SHP77 treated with DMSO at 0.1 percent for 48 hours (cell line): ENCODE measurements around the gene ELOVL6.
A peak's percentile ranks its signal among the peaks of the same experiment; 100 is the strongest.
"Not testable (repeated sequence)": the region's sequence is repeated elsewhere in the genome, so short reads cannot be mapped to it uniquely, and the experiment has no call there.

Experiments
- DNase-seq: peaks from one replicate; lab custom pipeline; 2025; lab: John Stamatoyannopoulos, UW

ELOVL6 gene

DNA sequence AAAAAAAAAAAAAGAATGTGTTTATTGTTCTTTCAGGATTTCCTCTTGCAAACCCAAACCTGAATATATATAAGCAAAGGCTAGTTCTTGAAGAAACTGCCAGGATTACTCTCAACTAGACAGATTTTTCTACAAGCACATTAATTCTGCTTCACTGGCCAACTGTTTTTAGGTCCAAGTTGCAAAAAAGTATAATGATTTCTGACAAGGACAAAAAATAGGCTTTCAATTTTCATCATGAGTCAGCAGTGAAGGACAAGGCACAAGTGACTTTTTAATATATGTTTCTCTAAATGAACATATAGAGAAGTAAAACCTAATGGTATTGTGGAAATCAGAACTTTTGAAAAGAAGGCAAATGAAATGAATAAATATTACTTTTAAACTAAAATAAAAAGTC lies 73.7 kb downstream of the ELOVL6 start:
- no peak for DNase-seq

DNA sequence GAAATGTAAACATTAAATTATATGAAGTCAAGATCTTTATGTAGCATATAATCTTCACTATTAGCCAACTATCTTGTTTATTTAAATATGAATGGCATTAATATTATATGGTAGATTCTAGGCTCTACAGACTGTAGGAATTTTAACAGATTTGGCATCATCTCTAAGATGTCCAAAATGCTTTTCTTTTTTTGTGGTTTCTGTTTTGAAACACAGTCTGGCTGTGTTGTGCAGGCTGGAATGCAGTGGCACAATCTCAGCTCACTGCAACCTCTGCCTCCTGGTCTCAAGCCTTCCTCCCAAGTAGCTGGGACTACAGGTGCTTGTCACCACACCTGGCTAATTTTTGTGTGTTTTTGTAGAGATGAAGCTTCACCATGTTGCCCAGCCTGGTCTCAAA lies 76.2 kb downstream of the ELOVL6 start:
- DNase-seq, result no peak

DNA sequence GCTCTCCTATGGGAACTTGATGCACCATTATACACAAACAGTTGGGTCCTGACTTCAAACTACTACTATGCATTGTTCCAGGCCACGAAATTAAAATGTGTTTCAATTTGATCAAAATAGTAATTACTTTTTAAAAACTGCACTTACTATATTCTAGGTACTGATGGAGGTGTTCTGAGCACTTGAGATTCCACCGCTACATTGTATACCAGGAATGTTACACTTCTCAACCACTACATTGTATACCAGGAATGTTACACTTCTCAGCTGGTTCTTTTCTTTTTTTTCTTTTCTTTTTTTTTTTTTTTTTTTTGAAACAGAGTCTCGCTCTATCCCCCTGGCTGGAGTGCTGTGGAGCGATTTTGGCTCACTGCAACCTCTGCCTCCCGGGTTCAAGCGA lies 77.9 kb downstream of the ELOVL6 start:
- DNase-seq, result no peak

DNA sequence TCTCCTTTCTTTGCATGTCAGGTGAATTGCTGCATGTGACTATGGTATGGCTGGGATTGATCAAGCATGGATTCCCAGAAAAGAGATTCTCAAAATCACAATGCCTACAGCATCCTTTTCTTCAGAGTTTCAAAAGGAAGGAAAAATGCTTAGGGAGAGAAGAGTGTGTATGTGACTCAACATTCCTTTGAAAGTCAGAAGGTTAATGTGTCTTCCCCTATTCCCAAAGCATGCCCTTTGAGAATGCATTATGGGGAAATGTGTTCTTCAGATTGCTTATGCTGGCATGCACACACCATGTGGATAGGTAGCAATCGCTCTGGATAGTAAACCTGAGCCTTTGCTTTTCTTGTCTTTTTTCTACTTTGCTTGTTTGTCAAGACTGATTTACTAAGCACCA lies 78.5 kb downstream of the ELOVL6 start:
- DNase-seq, result no peak

DNA sequence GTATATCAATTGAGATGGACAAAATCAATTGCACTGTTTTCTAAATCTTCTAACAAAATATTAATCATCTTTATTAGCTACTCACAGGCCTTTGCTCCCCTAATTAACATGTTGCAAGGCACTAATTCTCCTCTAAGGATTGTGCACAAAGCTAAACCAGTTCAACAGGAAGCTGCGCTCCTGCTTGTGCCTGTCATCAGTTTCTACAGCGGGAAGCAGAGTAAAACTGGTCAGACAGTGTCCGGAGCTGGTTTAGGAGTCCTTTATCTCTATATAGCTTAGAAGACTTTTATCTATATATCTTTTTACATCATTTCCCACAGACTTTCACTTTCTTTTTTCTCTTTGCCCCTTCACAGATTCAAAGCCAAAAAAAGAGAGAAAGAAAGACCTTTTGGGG lies 79.1 kb downstream of the ELOVL6 start:
- DNase-seq, result no peak

DNA sequence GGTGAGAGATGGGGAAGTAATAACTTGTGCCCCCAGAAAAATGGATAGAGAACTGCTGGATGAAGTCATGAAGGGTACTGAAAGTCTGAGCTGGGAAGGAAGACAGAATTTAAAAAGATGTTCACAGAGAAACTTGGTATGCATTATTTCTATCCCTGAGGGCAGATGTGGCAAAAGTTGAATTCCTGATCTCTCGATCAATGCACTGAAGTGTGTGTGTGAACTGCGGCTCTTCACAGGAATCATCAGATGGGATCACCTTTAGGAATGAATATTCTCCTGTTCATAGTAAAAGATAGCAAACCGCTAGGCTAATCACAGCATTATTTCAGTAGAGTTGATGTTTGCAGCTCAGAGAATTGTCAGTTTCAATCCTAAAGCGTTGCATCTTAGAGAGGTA lies 86.4 kb downstream of the ELOVL6 start:
- DNase-seq, result no peak

DNA sequence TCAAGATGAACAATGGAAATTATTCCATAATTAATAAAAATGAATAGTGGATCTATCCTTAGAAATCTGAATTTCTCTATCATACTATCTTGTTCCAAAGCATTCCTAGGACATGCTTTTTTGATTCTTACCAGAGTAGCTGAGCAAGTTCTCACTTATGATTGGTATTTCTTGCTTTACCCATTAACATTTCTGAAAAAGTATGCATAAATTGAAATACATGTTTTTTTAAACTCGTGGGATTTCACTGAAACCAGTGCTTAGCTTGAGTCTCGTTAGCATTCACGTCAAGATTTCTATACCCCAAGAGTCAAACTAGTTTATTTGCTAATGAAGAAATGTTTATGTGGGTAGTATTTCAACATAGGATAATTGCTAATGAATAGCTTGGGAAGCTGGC lies 89.0 kb downstream of the ELOVL6 start:
- DNase-seq, result no peak

DNA sequence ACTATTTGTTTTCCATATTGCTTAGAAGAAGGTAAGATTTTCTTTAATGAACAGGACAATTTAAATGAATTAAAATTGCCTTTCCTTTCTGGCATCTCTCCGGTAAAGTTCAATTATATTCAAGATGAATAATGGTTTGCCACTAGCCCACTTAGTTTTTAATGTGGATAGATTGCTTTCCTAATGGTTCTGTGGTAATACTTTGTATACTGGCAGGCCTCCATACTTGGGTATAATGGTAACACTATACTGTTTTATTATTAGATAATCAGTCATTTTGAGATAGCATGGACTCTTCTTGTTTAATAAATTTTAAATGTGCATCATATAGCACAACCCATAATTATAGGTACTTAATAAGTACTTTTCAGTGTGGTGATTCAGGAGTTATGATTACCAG lies 89.5 kb downstream of the ELOVL6 start:
- no peak for DNase-seq

DNA sequence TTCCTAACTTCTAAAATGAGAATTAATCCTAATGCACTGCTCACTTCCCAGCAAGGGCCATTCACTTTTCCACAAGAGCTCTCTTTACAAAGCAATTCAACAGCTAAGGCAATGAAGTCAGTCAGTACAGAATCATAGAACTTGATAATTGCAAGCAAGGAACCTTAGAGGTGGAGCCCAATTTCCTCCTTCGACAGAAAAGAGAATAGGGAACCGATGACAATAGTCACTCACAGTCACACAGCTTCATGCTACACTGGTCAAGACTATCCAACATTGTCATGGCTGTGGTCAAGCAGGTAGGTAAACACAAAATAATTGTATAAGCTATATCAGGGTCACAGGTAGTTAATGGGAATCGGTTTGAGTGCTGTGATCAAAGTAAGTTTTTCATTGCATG lies 90.0 kb downstream of the ELOVL6 start:
- no peak for DNase-seq

DNA sequence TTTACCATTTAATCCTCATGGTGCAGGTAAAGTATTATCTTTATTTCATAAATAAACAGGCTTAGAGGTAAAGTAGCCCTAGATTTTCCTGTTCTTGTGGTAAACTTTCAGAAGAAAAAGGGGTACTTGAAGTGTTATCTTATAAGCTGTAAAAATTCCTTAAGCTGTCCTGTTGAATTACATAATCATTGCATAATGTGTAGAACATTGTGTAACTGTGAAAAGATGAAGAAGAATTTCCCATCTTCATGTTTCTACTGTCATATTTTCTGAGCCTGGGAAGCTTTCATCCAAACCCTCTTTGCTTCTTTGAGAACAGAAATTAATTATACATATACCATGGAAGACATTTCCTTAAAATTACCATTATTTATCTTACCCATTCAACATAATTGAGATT lies 90.5 kb downstream of the ELOVL6 start:
- DNase-seq, result no peak

DNA sequence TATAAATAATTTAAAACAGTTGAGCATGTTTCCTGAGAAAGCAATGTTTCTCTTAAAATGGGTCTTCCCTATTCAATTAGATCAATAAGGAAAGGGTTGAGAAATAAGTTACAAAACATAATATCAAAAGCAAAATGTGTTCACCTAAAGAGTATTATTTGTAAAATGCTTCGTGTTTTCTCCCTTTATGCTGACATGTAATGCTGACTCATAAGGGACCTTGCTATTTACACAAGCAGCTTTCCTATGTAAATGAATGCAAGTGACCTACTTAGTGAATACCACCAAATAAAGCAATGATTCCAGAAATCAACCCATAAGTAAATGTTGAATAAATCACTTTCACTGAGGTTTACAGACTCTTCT lies 91.5 kb downstream of the ELOVL6 start:
- DNase-seq, result no peak

DNA sequence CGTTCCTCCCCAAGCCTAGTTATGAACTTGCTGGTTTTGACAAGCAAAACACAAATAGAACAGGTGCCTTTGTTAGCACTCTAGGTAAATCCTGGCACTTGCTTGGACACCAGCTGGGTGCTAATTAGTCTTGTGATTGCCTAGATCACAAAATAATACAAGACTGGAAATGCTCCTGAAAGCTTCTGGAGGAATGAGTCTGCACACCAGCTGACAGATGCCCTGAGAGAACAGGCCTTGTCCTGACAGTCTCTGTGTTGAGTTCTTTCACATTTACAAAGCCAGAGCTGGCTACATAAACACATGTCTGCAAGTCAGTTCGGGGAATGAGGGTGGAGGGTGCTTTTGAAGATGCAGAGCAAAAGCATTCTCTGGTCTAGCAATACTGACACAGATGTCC lies 93.8 kb downstream of the ELOVL6 start:
- no peak for DNase-seq

DNA sequence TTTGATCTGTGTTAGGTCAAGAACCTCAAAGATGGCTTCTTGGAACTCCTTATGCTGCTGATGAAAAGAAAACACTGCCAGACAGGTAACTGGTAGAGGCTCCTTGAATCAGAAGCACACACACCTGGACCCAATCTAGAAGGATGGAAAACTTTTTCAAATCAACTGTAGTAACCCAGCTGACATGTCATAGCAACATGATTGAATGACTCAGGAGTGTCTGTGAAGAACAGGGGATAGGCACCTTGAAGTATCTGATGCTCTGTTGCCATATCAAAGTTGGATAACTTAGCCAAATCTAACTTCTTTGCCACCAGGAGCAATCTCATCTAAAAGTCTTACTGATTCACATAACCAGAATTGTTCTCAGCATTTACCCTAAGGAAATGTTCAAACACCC lies 98.8 kb downstream of the ELOVL6 start:
- DNase-seq, result no peak

DNA sequence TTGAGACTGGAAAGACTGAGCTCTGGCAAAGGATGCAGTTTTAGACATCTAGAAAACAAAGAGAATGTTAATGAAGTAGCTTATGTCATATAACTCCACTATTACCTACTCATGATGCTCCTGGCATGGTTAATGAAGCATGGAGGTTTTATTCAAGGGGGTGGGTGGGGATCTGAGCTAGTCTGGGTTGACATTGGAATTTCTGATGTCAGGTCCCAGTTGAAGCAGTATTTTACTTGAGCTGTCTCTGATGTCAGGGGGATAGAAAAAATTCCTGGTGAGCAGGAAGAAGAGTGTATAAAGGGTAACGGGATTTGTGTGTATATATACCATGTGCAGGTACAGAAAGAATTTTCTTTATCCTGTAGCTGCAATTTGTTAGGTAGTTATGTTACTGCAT lies 102.0 kb downstream of the ELOVL6 start:
- DNase-seq, result no peak

DNA sequence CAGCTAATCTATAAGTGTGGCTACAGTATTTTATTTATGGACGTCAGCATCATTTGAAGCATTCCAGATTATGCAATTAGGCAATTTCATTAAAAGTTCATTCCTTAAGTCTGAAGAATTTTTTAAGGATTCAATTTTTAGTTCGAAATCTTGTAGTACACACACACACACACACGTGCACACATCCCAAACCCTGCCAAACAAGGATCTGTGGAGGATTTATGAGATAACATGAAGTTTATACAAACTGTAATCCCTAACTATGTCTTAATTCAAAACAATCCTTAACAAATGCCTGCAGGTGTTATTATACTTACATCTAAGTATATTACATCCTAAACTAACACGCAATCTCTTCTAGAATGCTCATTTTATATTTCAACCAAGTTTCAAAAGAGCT lies 105.8 kb downstream of the ELOVL6 start:
- no peak for DNase-seq

DNA sequence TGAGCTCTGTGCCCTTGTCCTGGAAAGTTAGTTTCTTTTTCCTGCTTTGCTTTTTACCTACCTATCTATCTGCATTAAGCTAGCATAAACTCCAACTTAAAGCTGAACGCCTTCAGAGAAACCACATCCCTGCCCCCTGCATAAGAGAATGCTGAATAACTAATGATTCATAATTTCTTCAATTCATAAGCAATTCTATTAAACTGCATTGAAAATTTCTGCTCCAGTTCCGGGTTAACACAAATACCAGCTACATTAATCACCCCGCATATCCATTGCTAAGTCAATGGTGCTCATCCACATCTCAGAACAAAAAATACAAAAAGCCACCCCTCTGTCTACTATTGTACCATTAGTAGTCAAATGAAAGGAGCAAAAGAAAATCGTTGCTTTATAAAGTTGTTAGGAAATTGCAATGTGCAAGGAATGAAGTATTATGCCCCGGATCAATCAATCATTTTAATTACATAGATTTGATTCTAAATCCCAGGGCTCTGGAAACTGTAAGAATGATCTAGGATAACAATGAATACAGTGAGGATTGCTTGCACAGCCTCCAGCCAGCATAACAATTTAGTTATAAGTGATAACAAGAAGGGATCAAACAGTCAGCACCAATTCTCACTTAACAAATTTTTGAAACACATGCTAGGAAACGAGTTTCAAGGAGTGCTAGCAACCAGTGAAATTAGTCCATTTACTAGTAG lies 106.8 kb downstream of the ELOVL6 start:
- no peak for DNase-seq

DNA sequence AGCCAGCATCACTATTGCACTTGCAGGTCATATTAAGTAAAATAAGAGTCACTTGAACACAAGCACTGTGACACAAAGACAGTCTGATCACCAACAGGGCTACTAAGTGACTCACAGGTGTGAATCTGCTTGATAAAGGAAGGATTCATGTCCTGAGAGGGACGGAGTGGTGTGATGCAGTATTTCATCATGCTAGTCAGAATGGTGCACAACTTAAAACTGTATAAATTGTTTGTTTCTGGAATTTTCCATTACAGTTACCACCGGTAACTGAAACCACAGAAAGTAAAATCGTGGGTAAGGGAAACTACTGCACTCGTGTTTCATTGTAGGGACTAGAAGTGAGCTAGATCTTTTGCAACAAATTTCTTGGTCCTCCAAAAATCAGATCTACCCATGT lies 109.7 kb downstream of the ELOVL6 start:
- no peak for DNase-seq

DNA sequence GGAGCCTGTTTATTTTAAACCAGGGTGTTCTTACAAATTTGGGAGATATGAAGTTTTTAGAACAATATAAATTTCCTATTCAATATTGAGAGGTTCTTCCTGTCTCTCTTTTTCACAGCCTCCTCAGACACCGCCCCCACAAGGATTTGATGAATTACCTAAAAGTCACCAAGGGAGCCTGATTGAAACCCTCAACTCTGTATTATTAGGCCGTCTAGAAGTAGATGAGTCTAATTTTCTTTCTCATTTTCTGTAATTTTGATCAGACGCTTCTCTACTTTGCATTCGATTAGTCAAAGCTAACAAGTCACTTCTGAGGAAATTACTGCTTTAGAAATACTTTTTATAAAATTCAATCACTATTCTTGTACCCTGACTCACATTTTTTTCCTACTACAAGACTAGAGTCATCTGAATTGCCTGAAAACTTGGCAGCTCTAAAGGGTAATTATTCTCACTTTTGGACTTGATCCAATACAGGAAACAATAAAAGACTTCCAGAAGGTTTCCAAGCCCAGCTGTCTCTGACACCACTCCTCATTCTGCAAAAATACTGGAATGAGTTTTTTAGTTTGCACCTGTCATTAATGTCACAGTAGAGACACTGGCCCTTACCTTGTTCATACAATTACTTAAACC lies 111.2 kb downstream of the ELOVL6 start:
- DNase-seq, result peak; percentile 33

DNA sequence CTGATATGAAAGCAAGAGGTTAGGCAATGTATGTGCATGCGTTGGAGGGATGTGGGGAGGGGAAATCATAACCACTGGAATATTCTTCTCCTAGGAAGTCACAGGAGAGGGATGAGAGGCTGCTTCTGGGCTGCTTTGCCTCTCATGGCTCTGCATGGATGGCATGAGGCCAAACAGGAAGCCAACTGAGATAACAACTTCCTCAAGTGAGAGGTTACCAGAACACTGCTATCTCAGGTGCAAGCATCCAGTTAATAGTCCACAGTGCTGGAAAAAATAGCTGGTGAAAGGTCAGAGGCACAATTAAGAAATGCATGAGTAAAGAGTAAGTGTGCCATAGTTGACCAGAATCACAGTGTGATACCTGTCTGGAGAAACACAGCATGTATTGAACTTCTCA lies 113.3 kb downstream of the ELOVL6 start:
- DNase-seq, result no peak

DNA sequence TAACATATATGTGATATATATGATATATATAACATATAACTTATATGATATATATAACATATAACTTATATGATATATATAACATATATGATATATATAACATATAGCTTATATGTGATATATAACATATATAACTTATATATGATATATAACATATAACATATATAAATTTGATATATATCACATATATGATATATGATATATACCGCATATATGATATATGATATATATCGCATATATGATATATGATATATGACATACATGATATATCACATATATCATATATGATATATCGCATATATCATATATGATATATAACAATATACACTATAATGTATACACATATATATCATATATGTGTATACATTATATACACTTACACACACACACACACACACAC lies 114.3 kb downstream of the ELOVL6 start:
- no peak for DNase-seq

DNA sequence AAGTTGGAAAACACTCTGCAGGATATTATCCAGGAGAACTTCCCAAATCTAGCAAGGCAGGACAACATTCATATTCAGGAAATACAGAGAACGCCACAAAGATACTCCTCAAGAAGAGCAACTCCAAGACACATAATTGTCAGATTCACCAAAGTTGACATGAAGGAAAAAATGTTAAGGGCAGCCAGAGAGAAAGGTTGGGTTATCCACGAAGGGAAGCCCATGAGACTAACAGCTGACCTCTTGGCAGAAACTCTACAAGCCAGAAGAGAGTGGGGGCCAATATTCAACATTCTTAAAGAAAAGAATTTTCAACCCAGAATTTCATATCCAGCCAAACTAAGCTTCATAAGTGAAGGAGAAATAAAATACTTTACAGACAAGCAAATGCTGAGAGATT lies 120.3 kb downstream of the ELOVL6 start:
- DNase-seq, result not testable (repeated sequence)

DNA sequence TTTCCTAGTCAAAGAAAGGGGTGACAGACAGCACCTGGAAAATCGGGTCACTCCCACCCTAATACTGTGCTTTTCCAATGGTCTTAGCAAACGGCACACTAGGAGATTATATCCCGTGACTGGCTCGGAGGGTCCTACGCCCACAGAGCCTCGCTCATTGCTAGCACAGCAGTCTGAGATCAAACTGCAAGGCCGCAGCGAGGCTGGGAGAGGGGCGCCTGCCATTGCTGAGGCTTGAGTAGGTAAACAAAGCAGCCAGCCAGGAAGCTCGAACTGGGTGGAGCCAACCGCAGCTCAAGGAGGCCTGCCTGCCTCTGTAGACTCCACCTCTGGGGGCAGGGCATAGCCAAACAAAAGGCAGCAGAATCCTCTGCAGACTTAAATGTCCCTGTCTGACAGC lies 121.6 kb downstream of the ELOVL6 start:
- DNase-seq, result not testable (repeated sequence)

DNA sequence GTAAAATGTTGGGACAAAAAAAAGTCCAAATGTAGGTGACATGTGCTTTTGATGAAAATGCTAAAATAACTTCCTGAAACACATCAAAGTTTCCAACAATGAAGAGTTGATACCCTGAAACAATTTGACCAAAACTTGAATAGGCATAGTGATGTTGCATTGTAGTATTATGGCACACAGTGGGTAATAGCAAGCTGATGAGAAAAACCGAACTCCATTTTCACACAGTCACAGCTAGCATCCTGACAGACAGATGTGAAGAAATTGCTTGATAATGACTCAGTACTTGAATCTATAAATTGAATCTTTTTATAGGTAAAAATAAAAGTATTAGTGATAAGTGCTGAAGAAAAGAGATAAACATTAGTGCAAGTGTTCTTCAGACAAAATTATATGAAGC lies 122.5 kb downstream of the ELOVL6 start:
- no peak for DNase-seq

DNA sequence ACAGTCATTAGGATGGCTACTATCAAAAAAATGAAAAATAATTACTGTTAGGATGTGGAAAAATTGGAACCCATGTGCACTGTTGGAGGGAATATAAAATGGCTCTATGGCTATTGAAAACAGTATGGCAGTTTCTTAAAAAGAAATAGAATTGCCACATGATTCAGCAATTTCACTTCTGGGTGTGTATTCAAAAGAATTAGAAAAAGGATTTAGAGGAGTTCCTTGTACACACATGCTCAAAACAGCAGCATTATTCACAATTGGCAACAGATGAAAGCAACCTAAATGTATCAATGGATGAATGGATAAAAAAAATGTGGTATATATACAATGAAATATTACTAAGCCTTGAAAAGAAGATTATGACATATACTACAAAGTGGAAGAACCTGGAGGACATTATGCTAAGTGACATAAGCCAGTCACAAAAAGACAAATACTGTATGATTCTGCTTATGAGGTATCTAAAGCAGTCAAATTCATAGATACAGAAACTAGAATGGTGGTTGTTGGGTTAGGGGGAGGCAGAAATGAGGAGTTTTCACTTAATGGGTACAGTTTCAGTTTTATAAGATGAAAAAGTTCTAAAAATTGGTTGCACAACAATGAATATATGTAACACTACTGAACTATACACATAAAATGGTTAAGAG lies 123.2 kb downstream of the ELOVL6 start:
- DNase-seq, result no peak
